Dendritic cell treated with granulocyte-macrophage colony-stimulating factor and Interleukin-4, amounts not matched to agents 40 ng/mL and 50 ng/mL, for 4 days (primary cell): ENCODE measurements around the gene FNDC10.

Source experiments
- H3K27ac Mint-ChIP-seq: one replicate; pipeline ENCODE4 v1.8.0; 2022; ENCODE audit warnings: mild to moderate bottlenecking, mixed read lengths
- H3K27me3 Mint-ChIP-seq: one replicate; pipeline ENCODE4 v1.8.0; 2022; ENCODE audit warnings: mild to moderate bottlenecking, mixed read lengths
- H3K36me3 Mint-ChIP-seq: one replicate; pipeline ENCODE4 v1.8.0; 2022; ENCODE audit warnings: low read depth, mixed read lengths
- H3K4me1 Mint-ChIP-seq: one replicate; pipeline ENCODE4 v1.8.0; 2022; ENCODE audit warnings: low read depth, mixed read lengths
- H3K4me3 Mint-ChIP-seq: one replicate; pipeline ENCODE4 v1.8.0; 2022; ENCODE audit warnings: mild to moderate bottlenecking, moderate library complexity, mixed read lengths
- H3K9me3 Mint-ChIP-seq: one replicate; pipeline ENCODE4 v1.8.0; 2022; ENCODE audit warnings: mixed read lengths
- intact Hi-C: fragments of 100-400 bp; cut with micrococcal nuclease; formaldehyde crosslinking; loops from one replicate; pipeline ENCODE4 v1.15.0; 2022

Gene FNDC10

DNA sequence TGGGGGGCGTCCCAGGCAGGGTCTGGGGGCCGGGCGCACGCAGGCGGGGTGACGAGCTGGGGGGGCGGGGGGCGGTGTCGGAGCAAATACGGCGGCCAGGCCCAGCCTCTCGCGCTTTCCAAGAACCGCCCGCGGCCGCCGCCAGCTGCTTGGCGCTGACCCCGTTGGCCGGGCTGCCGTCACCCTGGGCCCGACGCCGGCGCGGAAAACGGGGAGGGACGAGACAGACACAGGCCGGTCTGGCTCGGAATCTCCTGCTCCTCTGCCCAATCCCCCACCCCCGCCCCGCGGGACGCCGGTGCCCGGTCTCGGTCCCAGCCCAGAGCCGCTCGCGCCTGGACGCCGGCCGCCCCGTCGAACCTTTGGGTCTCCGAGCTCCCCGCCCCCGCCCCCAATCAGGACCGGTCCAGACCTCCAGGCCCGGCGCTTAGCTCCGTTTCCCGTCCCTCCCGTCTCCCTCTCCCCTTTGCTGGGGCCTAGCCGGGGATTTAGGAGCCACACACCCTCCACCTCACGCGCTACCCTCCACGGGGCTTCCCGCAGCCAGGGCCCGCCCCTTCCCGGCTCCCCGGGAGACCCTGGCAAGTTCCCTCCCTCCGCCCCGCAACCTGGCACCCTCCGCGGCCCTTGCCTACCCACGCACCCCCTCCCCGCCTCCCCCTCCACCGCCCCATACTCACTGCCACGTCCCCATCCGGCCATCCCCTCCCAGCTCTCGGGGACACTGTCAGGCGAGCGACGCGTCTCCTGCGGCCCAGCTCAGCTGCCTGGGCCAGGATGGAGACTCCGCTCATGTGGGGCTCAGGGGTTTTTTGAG, 31.2 kb upstream of the FNDC10 start:
- H3K27ac Mint-ChIP-seq: no peak overlapping the region

DNA sequence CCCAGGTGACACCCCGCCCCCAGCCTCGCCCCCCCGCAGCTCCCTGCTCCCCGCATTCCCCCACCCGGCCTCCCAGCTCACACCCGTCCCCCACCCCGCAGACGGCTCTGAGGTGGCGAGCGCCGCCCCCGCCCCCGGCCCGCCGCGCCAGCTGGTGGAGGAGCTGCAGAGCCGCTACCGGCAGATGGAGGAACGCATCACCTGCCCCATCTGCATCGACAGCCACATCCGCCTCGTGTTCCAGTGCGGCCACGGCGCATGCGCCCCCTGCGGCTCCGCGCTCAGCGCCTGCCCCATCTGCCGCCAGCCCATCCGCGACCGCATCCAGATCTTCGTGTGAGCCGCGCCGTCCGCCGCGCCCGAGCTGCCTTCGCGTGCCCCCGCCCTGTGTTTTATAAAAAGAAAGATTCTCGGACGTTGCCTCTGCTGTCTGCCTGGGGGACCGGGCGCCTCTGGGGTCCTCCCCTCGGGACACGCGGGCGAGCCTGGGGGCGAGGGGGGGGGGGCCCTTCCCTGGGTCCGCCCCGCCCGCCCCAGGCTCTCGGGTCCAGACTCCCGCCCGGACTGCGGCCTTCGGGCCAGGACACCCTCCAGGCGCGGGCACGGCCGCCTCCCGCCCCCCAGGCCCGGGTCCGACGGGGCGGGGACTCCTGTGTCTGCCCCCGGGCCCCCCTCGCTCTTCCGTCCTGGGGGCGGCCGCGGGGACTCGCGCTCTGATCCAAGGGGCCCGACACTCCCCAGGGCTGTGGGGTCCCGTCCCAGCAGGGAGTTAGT, 30.4 kb upstream of the FNDC10 start:
- Mint-ChIP-seq H3K36me3 (peaks cover 28% of the 10 kb centered on the region), H3K4me1 (peaks cover 5% of the 10 kb centered on the region), H3K27me3 (peaks cover 36% of the 10 kb centered on the region), H3K4me3 (peak overlapping the region; percentile 51), H3K27ac (no peak overlapping the region), H3K9me3 (no peaks in the 10 kb centered on the region)
- intact Hi-C loops: no loop called here

More for the DNA sequence above, 31.2 kb upstream of the FNDC10 start:
- H3K4me1 Mint-ChIP-seq: peaks cover 5% of the 10 kb centered on the region
- intact Hi-C loops: no loop called here
- H3K4me3 Mint-ChIP-seq: peak overlapping the region; percentile 30
- peaks cover 36% of the 10 kb centered on the region for H3K27me3 Mint-ChIP-seq
- H3K9me3 Mint-ChIP-seq: no peaks in the 10 kb centered on the region
- H3K36me3 Mint-ChIP-seq: peaks cover 29% of the 10 kb centered on the region

DNA sequence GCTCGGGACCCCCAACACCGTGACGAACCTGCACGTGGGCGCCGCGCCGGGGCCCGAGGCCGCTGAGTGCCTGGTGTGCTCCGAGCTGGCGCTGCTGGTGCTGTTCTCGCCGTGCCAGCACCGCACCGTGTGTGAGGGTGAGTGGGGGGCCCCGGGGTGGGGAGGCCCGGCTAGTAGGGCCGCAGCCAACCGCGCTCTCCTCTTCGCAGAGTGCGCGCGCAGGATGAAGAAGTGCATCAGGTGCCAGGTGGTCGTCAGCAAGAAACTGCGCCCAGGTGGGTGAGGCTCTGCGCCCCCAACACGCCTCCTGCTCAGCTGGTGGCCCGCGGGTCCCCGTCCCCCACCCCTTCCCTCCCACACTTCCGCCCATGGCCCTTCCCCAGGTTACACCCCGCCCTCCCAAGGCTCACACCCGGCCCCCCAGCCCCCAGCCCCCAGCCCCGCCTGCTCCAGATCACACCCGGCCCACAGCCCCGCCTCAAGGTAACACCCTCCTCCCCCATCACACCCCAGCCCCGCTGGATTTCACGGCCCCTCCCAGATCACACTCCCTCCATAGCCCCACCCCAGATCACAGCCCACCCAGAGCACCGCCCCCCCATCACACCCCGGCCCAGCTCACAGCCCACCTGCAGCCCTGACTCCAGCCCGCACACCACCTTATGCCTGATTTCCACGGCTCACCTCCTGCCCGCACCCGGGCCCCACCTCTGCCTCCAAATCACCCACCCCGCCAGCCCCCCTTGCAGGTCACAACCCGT, 29.7 kb upstream of the FNDC10 start:
- Mint-ChIP-seq H3K27me3 (peaks cover 36% of the 10 kb centered on the region), H3K27ac (no peak overlapping the region), H3K9me3 (no peaks in the 10 kb centered on the region), H3K4me1 (peaks cover 5% of the 10 kb centered on the region), H3K36me3 (peaks cover 32% of the 10 kb centered on the region), H3K4me3 (no peak overlapping the region)
- intact Hi-C loops: no loop called here

DNA sequence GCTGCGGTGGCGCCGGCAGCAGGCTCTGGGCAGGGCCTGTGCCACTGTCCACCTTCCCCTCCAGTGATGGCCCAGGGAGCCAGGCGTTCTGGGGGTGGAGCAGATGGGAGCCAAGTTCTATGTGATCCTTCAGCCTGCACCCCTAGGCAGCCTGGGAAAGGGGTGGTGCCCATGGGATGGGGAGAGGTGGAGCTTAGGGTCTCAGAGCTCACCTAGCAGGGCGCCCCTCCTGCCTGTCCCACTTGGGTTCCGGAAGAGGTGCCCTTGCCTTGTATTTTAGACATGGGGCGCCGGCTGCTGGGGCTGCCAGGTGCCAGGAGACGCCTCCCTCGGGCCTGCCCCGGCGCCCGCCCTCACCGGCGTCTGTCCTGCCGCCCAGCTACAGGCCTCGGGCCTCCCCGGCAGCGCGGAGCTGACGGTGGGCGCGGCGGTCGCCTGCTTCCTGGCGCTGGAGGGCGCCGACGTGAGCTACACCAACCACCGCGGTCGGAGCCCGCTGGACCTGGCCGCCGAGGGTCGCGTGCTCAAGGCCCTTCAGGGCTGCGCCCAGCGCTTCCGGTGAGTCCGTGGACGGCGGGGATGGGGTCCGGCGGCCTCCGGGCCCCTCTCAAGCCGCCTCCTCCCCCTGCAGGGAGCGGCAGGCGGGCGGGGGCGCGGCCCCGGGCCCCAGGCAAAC, 29.0 kb upstream of the FNDC10 start:
- H3K27ac Mint-ChIP-seq: no peak overlapping the region
- peaks cover 36% of the 10 kb centered on the region for H3K27me3 Mint-ChIP-seq
- H3K4me1 Mint-ChIP-seq: peaks cover 5% of the 10 kb centered on the region
- peaks cover 40% of the 10 kb centered on the region for H3K36me3 Mint-ChIP-seq
- no peaks in the 10 kb centered on the region for H3K9me3 Mint-ChIP-seq
- intact Hi-C loops: no loop called here
- no peak overlapping the region for H3K4me3 Mint-ChIP-seq

DNA sequence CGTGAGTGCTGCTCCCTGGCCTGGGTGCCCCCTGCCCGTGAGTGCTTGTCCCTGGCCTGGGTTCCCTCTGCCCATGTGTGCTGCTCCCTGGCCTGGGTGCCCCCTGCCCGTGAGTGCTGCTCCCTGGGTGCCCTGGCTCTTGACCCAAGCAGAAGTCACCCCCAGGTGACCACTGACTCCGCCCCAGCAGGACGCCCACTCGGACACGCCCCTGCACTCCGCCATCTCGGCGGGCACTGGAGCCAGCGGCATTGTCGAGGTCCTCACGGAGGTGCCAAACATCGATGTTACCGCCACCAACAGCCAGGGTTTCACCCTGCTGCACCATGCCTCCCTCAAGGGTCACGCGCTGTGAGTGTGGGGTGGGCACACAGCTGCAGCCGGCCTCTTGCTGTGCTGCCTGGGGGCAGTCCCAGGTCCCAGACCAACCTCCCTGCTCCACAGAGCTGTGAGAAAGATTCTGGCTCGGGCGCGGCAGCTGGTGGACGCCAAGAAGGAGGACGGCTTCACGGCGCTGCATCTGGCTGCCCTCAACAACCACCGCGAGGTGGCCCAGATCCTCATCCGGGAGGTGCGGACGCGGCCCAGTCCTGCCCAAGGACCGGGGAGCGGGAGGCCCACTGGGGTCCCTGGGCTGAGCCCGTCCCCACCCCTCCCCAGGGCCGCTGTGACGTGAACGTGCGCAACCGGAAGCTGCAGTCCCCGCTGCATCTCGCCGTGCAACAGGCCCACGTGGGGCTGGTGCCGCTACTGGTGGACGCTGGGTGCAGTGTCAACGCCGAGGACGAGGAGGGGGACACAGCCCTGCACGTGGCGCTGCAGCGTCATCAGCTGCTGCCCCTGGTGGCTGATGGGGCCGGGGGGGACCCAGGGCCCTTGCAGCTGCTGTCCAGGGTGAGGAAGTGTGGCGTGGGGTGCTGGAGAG, 28.2 kb upstream of the FNDC10 start:
- peaks cover 43% of the 10 kb centered on the region for H3K36me3 Mint-ChIP-seq
- peaks cover 5% of the 10 kb centered on the region for H3K4me1 Mint-ChIP-seq
- peaks cover 36% of the 10 kb centered on the region for H3K27me3 Mint-ChIP-seq
- intact Hi-C loops: no loop called here
- no peak overlapping the region for H3K27ac Mint-ChIP-seq
- no peaks in the 10 kb centered on the region for H3K9me3 Mint-ChIP-seq
- H3K4me3 Mint-ChIP-seq: no peak overlapping the region

DNA sequence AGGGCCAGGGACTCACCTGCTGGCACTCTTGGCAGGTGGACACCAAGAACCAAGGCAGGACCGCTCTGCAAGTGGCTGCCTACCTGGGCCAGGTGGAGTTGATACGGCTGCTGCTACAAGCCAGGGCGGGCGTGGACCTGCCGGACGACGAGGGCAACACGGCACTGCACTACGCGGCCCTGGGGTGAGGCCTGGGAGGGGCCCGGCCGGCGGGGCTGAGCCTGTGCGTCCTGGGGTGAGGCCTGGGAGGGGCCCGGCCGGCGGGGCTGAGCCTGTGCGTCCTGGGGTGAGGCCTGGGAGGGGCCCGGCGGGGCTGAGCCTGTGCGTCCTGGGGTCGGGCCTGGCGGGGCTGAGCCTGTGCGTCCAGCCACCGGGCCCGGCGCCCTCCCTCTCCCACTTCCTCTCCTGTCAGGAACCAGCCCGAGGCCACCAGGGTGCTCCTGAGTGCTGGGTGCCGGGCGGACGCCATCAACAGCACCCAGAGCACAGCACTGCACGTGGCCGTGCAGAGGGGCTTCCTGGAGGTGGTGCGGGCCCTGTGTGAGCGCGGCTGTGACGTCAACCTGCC, 27.4 kb upstream of the FNDC10 start:
- no peak overlapping the region for H3K4me3 Mint-ChIP-seq
- H3K27me3 Mint-ChIP-seq: peaks cover 36% of the 10 kb centered on the region
- H3K27ac Mint-ChIP-seq: no peak overlapping the region
- peaks cover 43% of the 10 kb centered on the region for H3K36me3 Mint-ChIP-seq
- H3K9me3 Mint-ChIP-seq: no peaks in the 10 kb centered on the region
- intact Hi-C loops: no loop called here
- peaks cover 5% of the 10 kb centered on the region for H3K4me1 Mint-ChIP-seq

DNA sequence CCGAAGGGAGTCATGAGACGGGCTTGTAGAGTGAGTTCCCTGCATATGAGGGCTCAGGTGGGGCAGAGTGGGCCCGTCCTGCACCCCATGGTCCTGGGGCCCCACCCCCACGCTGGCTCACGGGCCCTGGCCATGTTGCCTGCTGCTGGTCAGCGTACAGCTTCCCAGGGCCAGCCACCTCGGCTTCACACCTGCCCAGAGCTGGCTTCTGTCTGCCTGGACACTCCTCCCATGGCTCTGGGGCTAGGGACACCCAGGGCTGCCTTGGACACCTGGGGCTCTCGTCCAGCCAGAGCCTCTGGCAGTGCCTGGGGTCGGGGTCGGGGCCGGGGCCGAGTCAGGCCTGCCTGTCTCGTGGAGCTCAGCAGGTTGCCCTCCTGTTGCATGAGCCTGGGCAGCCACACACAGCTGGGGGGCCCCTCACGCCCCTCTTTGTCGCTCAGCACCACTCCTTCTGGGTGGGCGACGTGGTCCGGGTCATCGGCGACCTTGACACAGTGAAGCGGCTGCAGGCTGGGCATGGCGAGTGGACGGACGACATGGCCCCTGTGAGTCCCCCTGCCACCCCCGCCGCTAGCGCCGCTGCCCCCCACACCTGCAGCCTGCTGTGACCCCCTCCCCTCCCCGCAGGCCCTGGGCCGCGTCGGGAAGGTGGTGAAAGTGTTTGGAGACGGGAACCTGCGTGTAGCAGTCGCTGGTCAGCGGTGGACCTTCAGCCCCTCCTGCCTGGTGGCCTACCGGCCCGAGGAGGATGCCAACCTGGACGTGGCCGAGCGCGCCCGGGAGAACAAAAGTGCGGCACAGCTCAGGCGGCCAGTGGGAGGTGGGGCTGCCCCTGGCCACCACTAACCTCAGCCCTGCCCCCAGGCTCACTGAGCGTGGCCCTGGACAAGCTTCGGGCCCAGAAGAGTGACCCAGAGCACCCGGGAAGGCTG, 26.5 kb upstream of the FNDC10 start:
- Mint-ChIP-seq H3K27ac (no peak overlapping the region), H3K4me3 (no peak overlapping the region)

DNA sequence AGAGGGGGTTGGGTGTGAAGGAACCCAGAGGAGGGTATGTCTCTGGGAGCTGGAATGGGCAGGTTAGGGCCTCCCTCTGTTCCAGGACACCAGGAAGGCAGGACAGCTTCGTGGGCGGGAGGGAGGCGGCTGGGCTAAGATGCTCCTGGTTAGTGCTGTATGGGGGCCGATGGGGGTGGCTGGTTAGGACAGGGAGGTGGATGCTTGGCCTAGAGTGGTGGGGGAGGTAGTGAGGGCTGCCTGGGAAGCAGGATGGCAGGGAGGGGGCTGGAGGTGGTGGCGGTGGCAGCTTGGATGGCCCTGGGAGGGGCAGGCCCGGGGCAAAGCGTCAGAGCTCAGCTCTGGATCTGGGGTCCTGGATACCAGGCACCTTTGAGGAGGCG, 25.9 kb upstream of the FNDC10 start:
- Mint-ChIP-seq H3K4me3 (no peak overlapping the region), H3K4me1 (peaks cover 5% of the 10 kb centered on the region), H3K9me3 (no peaks in the 10 kb centered on the region), H3K36me3 (peaks cover 43% of the 10 kb centered on the region), H3K27me3 (peaks cover 24% of the 10 kb centered on the region), H3K27ac (no peak overlapping the region)
- intact Hi-C loops: no loop called here

More for the DNA sequence above, 26.5 kb upstream of the FNDC10 start:
- peaks cover 43% of the 10 kb centered on the region for H3K36me3 Mint-ChIP-seq
- H3K4me1 Mint-ChIP-seq: peaks cover 5% of the 10 kb centered on the region
- H3K27me3 Mint-ChIP-seq: peaks cover 30% of the 10 kb centered on the region
- intact Hi-C loops: no loop called here
- no peaks in the 10 kb centered on the region for H3K9me3 Mint-ChIP-seq

DNA sequence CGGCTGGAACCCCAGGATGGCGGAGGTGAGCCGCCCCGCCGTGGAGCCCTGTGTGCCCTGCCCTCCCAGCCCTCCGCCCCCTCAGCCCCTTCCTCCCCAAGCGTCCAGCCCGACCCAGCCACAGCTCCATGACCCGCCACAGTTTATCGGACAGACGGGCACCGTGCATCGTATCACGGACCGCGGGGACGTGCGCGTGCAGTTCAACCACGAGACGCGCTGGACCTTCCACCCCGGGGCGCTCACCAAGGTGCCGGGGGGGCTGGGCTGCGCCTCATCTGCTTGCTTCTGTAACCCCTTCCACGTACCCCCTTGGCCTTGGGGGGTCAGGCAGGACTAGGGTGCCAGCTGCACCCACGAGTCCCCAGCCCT, 25.5 kb upstream of the FNDC10 start:
- intact Hi-C loops: no loop called here
- Mint-ChIP-seq H3K4me1 (peaks cover 5% of the 10 kb centered on the region), H3K27ac (no peak overlapping the region), H3K27me3 (peaks cover 22% of the 10 kb centered on the region), H3K9me3 (no peaks in the 10 kb centered on the region), H3K4me3 (no peak overlapping the region), H3K36me3 (peaks cover 43% of the 10 kb centered on the region)

DNA sequence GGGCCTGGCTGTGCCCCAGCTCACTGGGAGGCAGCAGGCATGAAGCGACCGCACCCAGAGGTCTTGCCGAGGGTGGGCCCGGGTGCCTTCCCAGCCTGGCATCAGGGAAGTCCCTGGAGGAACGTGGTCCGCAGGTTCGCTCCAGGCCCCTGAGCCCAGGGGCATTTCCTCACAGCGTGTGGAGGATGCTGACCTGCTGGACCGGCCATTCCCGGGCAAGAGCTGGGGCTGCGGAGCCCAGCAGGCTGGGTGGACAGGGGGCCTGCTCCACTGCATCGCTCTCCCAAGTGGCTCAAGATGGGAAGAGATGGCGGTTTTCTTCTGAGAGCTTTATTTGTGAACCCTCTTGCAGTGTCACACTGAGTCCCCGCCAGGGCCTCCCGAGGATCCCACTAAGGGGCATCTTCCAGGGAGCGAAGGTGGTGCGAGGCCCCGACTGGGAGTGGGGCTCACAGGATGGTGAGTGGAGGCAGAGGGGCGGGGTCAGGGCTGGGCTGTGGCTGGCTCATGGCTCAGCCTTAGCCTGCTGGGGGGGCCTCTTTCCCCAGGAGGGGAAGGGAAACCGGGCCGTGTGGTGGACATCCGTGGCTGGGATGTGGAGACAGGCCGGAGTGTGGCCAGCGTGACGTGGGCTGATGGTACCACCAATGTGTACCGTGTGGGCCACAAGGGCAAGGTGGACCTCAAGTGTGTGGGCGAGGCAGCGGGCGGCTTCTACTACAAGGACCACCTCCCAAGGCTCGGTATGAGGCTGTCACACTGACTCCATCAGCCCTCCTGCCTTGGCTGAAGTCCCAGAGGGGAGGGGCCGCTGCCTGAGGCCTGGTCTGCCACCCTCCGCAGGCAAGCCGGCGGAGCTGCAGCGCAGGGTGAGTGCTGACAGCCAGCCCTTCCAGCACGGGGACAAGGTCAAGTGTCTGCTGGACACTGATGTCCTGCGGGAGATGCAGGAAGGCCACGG, 24.8 kb upstream of the FNDC10 start:
- Mint-ChIP-seq H3K9me3 (no peaks in the 10 kb centered on the region), H3K27me3 (peaks cover 16% of the 10 kb centered on the region)

More for the DNA sequence above, 24.8 kb upstream of the FNDC10 start:
- Mint-ChIP-seq H3K4me3 (no peak overlapping the region), H3K27ac (no peak overlapping the region), H3K36me3 (peaks cover 43% of the 10 kb centered on the region), H3K4me1 (peaks cover 5% of the 10 kb centered on the region)
- intact Hi-C loops: no loop called here
